GM11168 (cell line): ENCODE data around the gene SLC7A9.
"Not testable (repeated sequence)": the region's sequence is repeated elsewhere in the genome, so short reads cannot be mapped to it uniquely, and the experiment has no call there.

ENCODE experiments used
- in situ Hi-C: fragments of 300-500 bp; cut with MboI; formaldehyde crosslinking; loops from one replicate; pipeline ENCODE4 v1.12.0; 2022; ENCODE audit warnings: low sequenced_read_pairs; ENCODE audit not compliant: unreplicated experiment

The SLC7A9 gene

DNA sequence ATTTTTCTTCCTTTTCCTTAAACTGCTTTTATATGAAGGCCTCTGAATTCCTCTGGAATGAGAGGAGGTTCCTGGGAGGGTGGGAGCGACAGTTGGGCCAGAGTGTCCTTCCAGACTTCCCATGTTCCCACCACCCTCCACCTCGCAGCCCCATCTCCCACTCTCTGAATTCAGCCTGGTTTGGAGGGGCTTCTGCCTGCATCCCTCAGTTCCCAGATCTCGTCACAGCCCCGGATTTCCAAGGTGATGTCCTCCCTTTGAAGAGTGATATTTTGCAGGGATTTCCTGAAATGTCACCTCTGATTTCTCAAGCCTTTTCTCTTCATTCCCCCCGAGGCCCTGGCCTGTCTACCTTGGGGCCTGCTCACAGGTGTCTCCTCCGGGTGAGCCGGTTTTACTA lies 16.7 kb upstream of the SLC7A9 start:
- in situ Hi-C loops, result no loop called here

DNA sequence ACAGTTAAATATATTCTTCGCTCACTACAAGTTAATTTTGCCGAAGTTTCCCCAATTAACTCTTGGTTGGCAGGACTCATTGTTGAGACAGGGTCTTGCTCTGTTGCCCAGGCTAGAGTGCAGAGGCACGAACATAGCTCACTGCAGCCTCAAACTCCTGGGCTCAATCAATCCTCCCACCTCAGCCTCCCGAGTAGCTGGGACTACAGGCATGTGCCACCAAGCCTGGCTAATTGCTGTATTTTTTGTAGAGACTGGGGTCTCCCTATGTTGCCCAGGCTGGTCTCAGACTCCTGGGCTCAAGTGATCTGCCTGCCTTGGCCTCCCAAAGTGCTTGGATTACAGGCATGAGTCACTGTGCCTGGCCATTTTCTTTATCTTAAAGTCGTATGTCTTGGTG lies 15.7 kb upstream of the SLC7A9 start:
- in situ Hi-C loops, result not testable (repeated sequence)

DNA sequence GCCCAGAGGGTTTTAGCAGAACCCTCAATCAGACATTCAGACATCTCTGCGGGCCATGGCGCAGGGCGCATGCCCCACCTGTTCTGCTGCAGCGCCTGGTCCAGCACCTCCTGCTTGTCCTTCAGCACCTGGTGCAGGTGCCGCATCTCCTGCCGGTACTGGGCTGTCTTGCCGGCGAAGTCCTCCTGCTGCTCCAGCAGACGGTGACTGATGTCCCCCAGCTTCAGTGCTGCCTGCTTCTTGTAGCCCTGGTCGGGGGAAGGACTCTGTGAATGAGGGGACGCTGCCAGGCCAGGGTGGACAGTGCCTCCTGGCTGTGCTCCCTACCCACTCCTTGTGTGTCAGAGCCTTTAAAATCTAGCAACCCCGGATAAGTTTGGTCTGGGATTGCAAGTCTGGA lies 12.2 kb upstream of the SLC7A9 start:
- in situ Hi-C loops, result no loop called here

DNA sequence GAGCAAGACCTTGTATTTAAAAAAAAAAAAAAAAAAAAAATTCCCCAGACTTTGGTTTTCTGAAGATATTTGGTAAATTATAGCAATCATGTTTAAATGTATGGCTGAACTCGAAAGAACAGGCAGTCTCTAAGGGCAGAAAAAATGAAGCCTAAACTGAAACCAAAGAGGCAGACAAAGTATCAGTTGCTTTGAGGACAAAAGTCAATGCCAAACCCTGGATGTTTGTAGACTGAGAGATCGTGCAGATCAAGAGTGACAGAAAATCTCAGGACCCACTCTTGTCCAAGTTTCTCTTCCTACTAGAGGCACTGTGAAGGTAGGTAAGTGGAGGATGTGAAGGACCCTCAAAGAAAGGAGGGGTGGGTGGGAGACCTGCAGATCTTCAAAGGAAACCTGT lies 11.1 kb upstream of the SLC7A9 start:
- in situ Hi-C loops, result no loop called here

- in situ Hi-C loops, result no loop called here
Measured at GRCh38 chr19:32879741-32880140, 10.2 kb upstream of the SLC7A9 start.

DNA sequence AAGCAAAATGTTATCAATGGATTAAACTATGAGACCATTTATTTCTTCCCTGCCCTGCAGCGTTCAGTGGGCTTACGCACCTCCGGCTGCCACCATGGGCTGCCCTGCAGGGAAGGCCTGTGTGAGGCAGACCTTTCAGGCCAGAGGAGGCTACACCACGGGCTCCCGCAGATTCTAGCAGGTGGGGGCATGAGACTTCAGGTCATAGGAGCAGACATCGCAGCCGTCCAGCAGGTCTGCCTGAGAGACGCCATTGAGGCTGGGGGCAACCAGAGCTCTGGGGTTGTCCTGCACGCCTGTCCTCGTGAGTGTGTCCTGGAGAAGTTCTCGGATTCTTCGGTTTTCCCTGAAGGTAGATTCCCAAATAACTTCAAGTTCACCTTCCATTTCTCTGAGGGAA lies 9.4 kb upstream of the SLC7A9 start:
- in situ Hi-C loops, result no loop called here

GRCh38 chr19:32877977-32878745 lies 8.6 kb upstream of the SLC7A9 start:
- in situ Hi-C loops, result no loop called here

GRCh38 chr19:32877323-32877912 lies 7.9 kb upstream of the SLC7A9 start:
- in situ Hi-C loops, result no loop called here

DNA sequence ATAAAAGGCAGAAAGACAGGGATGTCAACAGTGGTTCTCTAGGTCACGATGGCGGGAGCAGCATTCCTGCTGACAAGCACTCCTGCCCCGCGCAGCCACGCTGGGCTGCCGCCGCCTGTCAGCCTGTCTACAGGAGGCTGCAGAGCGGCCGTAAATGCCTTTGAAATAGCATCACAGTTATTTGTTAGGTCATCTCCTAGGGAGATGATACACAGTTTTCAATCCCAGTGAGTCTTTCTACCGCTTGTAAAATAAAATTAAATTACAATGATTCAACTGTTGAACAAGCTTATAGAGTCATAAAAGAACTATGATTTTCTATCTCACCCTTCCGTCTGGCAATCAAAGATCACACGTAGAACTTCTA lies 7.3 kb upstream of the SLC7A9 start:
- in situ Hi-C loops, result no loop called here

DNA sequence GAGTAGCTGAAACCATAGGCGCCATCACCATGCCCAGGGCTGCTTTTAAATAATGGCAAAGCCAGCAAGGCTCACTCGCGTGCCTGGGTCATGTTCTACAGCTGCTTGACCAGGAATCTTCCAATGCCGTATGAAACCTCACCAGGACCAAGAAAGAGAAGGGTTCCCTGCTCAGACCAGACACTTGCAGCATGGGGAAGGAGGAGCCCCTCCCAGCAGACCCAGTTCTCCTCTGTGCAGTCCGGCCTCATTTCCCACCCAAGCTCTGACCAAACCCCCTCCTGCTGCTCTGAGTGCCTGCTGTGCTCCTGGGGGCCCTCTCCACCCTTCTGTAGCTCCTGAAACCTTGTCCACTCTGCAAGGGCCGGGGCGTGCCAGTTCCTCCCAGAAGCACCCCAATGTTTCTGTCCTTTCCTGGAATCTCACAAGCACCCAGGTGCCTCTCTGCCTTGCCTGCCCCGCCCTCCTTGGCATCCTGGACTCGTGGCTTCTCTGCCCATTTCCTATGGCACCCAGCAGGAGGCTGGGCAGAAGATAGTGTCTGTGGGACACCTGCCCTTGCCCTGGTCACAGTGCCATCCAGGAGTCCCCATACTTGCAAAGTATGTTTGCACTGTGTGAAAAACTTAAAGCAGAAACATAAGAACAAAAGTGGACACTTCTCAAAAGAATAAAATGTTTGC lies 6.8 kb upstream of the SLC7A9 start:
- in situ Hi-C loops, result no loop called here

- in situ Hi-C loops, result no loop called here
Measured at GRCh38 chr19:32875428-32875827, 5.9 kb upstream of the SLC7A9 start.

DNA sequence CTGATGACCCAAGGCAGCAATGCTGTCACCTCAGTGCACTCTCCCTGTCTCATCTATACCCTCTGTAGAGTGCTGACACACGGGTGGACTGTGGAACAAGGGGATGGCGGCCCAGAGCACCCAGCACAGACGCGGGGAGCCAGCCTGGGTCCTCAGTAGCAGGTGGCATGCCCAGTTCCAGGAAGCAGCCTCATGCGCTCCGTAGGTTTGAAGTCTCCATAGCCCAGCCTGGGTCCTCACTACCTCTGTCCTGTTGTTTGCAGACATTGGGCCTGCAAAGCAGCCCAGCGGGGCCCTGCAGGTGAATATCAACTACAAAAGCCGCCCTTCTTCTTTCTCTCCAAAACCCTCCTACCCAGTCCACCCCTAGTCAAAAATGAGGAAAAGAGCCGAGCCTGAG lies 5.0 kb upstream of the SLC7A9 start:
- in situ Hi-C loops, result no loop called here

GRCh38 chr19:32873247-32873959 lies 3.8 kb upstream of the SLC7A9 start:
- in situ Hi-C loops, result no loop called here

DNA sequence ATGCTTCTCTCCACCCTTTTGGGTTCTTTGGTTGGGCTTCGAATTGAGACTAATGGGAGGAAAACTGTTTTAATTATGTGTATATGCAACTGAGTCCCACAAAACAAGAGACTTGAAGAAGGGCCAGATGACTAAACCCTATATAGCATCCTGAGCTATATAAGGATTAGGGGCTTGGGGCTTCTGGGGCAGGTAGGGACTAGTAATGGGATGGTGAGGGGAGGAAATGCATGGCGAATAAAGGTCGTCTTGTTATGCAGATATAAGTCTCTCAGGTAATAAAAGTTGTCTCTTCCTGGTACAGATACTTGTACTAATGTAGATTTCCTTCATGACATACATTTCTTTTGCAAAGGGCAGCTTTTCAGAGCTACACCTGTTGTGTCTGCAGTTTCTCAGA lies 2.8 kb upstream of the SLC7A9 start:
- in situ Hi-C loops, result no loop called here

- in situ Hi-C loops, result no loop called here
Measured at GRCh38 chr19:32870981-32871451, 1.4 kb upstream of the SLC7A9 start.

GRCh38 chr19:32869966-32870573 lies 503 bp upstream of the SLC7A9 start:
- in situ Hi-C loops, result no loop called here

DNA sequence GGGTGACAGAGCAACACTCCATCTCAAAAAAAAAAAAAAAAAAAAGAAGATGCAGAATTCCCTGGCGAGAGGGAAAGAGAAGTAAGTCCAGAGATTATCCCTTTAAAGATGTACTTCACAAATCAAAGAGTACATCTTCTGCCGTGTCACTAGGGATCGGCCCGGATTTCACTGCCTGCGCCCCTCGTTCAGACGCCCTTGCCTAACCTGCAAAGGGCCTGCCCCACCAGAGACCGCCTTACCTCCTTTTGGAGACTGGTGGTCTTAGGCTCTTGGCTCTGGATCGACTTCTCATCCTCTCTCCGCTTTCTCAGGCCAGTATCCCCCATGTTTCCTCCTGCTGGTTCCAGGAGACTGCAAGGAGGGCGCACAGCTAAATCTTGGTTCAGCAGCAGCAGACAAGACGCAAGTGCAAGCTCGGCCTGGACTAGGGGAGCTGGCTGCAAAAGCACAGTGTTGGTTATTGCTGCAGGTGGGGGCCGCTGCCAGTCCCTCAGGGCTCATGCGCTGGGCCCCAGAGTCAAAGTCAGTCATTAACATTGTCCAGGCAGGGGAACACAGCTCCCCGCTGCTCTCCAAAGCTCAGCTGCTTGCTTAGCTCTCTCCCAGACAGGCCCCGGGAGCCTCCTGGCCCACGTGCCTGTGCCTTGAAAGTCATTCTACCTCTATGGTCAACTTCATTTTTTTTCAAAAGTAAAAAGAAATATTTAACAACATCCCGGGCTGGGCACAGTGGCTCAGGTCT lies 1.2 kb downstream of the SLC7A9 start:
- in situ Hi-C loops, result no loop called here

GRCh38 chr19:32867436-32867835 lies 2.1 kb downstream of the SLC7A9 start:
- in situ Hi-C loops, result not testable (repeated sequence)

DNA sequence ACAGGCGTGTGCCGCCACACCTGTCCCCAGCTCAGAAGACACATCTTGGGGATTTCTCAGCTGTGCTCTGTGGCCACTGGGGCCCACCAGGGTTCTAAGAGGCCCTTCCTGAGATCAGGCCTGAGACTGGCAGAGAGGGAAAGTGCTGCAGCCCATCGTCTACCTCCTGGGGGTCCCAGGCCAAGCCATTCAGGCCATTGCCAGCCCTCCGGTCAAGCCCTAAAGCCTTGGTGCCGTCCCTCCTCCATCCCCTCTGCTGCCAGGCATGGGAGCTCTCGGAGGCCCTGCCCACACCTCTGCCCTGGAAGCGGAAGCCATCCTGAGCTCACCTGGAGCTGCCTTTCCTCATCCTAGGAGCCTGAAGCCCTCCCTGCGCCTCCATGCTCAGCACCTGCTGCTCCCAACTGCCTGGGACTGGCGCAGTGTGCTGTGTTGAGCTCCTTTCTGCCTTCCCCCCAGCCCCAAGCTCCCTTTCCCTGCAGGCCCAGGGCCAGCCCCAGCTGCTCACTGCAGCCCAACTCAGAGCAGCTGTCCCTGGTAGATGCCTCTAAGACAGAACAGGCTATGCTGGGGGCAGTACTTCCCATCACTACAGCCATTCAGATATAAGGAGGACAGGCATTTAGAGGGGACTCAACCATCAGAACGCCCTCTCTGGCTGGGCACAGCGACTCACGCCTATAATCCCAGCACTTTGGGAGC lies 2.9 kb downstream of the SLC7A9 start:
- in situ Hi-C loops, result no loop called here
